KG1 (cell line): Measurements from ENCODE around the gene OBSCN.
A peak's percentile ranks its signal among the peaks of the same experiment; 100 is the strongest.

Experiments
- DNase-seq: peaks from one replicate; lab custom pipeline; 2025; lab: John Stamatoyannopoulos, UW

OBSCN gene

GRCh38 chr1:228207851-228208821 lies at the start of gene OBSCN:
Gene OBSCN (plus strand): TSS chr1:228208044. CDS start chr1:228211784, 3,740 bp downstream.
- no peak for DNase-seq

GRCh38 chr1:228158151-228159007 lies 49.5 kb upstream of the OBSCN start:
- no peak for DNase-seq

GRCh38 chr1:228159008-228159665 lies 48.7 kb upstream of the OBSCN start:
- no peak for DNase-seq

GRCh38 chr1:228160201-228160761 lies 47.6 kb upstream of the OBSCN start:
- DNase-seq = no peak

- DNase-seq = no peak
These were observed 46.5 kb upstream of the OBSCN start for GRCh38 chr1:228161362-228161761.

GRCh38 chr1:228161866-228162265 lies 46.0 kb upstream of the OBSCN start:
- no peak for DNase-seq

- no peak for DNase-seq
These were observed 45.4 kb upstream of the OBSCN start for GRCh38 chr1:228162286-228163006.

GRCh38 chr1:228163007-228163753 lies 44.7 kb upstream of the OBSCN start:
- DNase-seq = no peak

GRCh38 chr1:228163776-228164519 lies 43.9 kb upstream of the OBSCN start:
- DNase-seq = no peak

- no peak for DNase-seq
These were observed 43.1 kb upstream of the OBSCN start for GRCh38 chr1:228164561-228165371.

- DNase-seq = peak; percentile 90
These were observed 42.3 kb upstream of the OBSCN start, which contains the start of gene IBA57 for GRCh38 chr1:228165372-228166169. Gene IBA57 (plus strand): TSS chr1:228165804. CDS start chr1:228165817, 13 bp downstream.

GRCh38 chr1:228166170-228166936 lies 41.5 kb upstream of the OBSCN start:
- peak; percentile 55 for DNase-seq

- DNase-seq = no peak
These were observed 39.1 kb upstream of the OBSCN start for GRCh38 chr1:228168563-228169270.

GRCh38 chr1:228169345-228169744 lies 38.5 kb upstream of the OBSCN start:
- DNase-seq = no peak

GRCh38 chr1:228170666-228171065 lies 37.2 kb upstream of the OBSCN start:
- no peak for DNase-seq

- no peak for DNase-seq
These were observed 36.5 kb upstream of the OBSCN start for GRCh38 chr1:228171221-228171891.
